ENCODE data around the gene PDILT.

- TF ChIP-seq CTCF (IDR thresholded peaks at IDR 0.05; ENCODE audit: insufficient read depth, low read depth, low read length) (no peak), EZH2 (IDR thresholded peaks at IDR 0.05; ENCODE audit: insufficient read depth, low read length) (no peak)
Observed at GRCh38 chr16:20320178-20320577, 84.4 kb downstream of the PDILT start.

Measured in astrocyte (in vitro differentiated cells and primary cell).